CD4-positive, alpha-beta T cell treated with Interleukin-6 at 100 ng/mL for 8 hours (primary cell): ENCODE measurements around the gene MRPL10.

ENCODE experiments used
- DNase-seq: peaks from one replicate; pipeline ENCODE4 v3.0.0-alpha.2; 2020; ENCODE audit warnings: mixed read lengths, low spot score

Gene MRPL10

GRCh38 chr17:47857551-47858455, 26.5 kb upstream of the MRPL10 start:
- no peak for DNase-seq

GRCh38 chr17:47856830-47857229, 25.5 kb upstream of the MRPL10 start:
- no peak for DNase-seq

GRCh38 chr17:47855737-47856136, 24.4 kb upstream of the MRPL10 start:
- DNase-seq, result no peak

GRCh38 chr17:47853616-47854015, 22.3 kb upstream of the MRPL10 start:
- DNase-seq, result no peak

GRCh38 chr17:47852113-47852949, 21.0 kb upstream of the MRPL10 start:
- DNase-seq, result no peak

- DNase-seq, result no peak
Measured at GRCh38 chr17:47851764-47852112, 20.4 kb upstream of the MRPL10 start.

- peak; percentile 61 for DNase-seq
Measured at GRCh38 chr17:47850692-47851573, 19.6 kb upstream of the MRPL10 start, which contains the start of gene SP6. SP6 (minus strand) TSS chr17:47851163; CDS start chr17:47848429, 2,734 bp downstream.

GRCh38 chr17:47850373-47850691, 19.0 kb upstream of the MRPL10 start:
- DNase-seq, result no peak

- DNase-seq, result no peak
Measured at GRCh38 chr17:47848198-47848513, 16.8 kb upstream of the MRPL10 start.

GRCh38 chr17:47847341-47848197, 16.2 kb upstream of the MRPL10 start:
- no peak for DNase-seq

- no peak for DNase-seq
Measured at GRCh38 chr17:47846716-47847340, 15.5 kb upstream of the MRPL10 start.

- DNase-seq, result no peak
Measured at GRCh38 chr17:47845716-47846075, 14.4 kb upstream of the MRPL10 start.

- no peak for DNase-seq
Measured at GRCh38 chr17:47844814-47845715, 13.7 kb upstream of the MRPL10 start.

- no peak for DNase-seq
Measured at GRCh38 chr17:47844227-47844626, 12.9 kb upstream of the MRPL10 start.

GRCh38 chr17:47843391-47843730, 12.0 kb upstream of the MRPL10 start:
- no peak for DNase-seq

GRCh38 chr17:47841488-47842291, 10.3 kb upstream of the MRPL10 start:
- DNase-seq, result no peak

- DNase-seq, result peak; percentile 83
Measured at GRCh38 chr17:47840742-47841487, 9.6 kb upstream of the MRPL10 start, which contains the start of gene SCRN2. SCRN2 (minus strand) TSS chr17:47841273; CDS start chr17:47840843, 430 bp downstream.

- no peak for DNase-seq
Measured at GRCh38 chr17:47840001-47840741, 8.8 kb upstream of the MRPL10 start.
